ENCODE data around the gene TBC1D25.

- TF ChIP-seq, protein P1, sequence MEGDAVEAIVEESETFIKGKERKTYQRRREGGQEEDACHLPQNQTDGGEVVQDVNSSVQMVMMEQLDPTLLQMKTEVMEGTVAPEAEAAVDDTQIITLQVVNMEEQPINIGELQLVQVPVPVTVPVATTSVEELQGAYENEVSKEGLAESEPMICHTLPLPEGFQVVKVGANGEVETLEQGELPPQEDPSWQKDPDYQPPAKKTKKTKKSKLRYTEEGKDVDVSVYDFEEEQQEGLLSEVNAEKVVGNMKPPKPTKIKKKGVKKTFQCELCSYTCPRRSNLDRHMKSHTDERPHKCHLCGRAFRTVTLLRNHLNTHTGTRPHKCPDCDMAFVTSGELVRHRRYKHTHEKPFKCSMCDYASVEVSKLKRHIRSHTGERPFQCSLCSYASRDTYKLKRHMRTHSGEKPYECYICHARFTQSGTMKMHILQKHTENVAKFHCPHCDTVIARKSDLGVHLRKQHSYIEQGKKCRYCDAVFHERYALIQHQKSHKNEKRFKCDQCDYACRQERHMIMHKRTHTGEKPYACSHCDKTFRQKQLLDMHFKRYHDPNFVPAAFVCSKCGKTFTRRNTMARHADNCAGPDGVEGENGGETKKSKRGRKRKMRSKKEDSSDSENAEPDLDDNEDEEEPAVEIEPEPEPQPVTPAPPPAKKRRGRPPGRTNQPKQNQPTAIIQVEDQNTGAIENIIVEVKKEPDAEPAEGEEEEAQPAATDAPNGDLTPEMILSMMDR (IDR thresholded peaks at IDR 0.05; ENCODE audit: insufficient read depth, low read length) = no peak
- TF ChIP-seq SPI1 (IDR thresholded peaks at IDR 0.05; ENCODE audit: borderline replicate concordance, low read depth) (no peak), POLR2AphosphoS5 (IDR thresholded peaks at IDR 0.05; ENCODE audit: low read depth) (no peak)
These were observed 35.3 kb upstream of the TBC1D25 start for GRCh38 chrX:48504261-48504660.
